MM.1S (cell line): ENCODE data around the gene MIB2.

Experiments used
- CTCF ChIP-seq: fragments of 300-600 bp; sonication (generic); IDR thresholded peaks from 2 replicates; pipeline ENCODE4 v1.5.1; 2016; ENCODE audit warnings: antibody characterized with exemption, low read length, mixed read lengths
- EZH2 ChIP-seq: fragments of 300-600 bp; sonication (generic); optimal IDR thresholded peaks from 2 replicates; pipeline ENCODE3; 2017; ENCODE audit warnings: low read depth, mild to moderate bottlenecking, antibody characterized with exemption, low read length, mixed read lengths
- EZH2phosphoT487 ChIP-seq: fragments of 300-600 bp; sonication (generic); IDR thresholded peaks from 2 replicates; pipeline ENCODE4 v1.6.1; 2018; ENCODE audit warnings: antibody characterized with exemption, low read length

GRCh38 chr1:1677718-1678580, 62.6 kb downstream of the MIB2 start:
- no peak for TF ChIP-seq CTCF
- no peak for TF ChIP-seq EZH2phosphoT487
- no peak for TF ChIP-seq EZH2
